Stimulated activated CD8-positive, alpha-beta memory T cell treated with anti-CD3 and anti-CD28 coated beads, Interleukin-15, amount 100 ng/mL, for 48 hours (primary cell): Measurements from ENCODE around the gene TCTN3.
"Not testable (repeated sequence)": the region's sequence is repeated elsewhere in the genome, so short reads cannot be mapped to it uniquely, and the experiment has no call there.

Experiments used
- DNase-seq, 2 donors: peaks; one replicate each; pipeline ENCODE4 v3.0.0-alpha.2; 2020; ENCODE audit warnings: low read depth in 2 of 2

The TCTN3 gene

GRCh38 chr10:95693668-95694534, at the start of gene TCTN3:
Gene TCTN3 (minus strand): TSS chr10:95693927. CDS start chr10:95693899, 28 bp downstream.
- peak; percentile 89 to 92 for DNase-seq

- no peak for DNase-seq
Measured at GRCh38 chr10:95742962-95743535, 49.3 kb upstream of the TCTN3 start.

- no peak for DNase-seq
Measured at GRCh38 chr10:95742485-95742884, 48.8 kb upstream of the TCTN3 start.

- no peak for DNase-seq
Measured at GRCh38 chr10:95741807-95742467, 48.2 kb upstream of the TCTN3 start.

GRCh38 chr10:95739056-95739455, 45.3 kb upstream of the TCTN3 start:
- no peak for DNase-seq

- DNase-seq = not testable (repeated sequence)
Measured at GRCh38 chr10:95732907-95733306, 39.2 kb upstream of the TCTN3 start.

- no peak for DNase-seq
Measured at GRCh38 chr10:95730233-95730632, 36.5 kb upstream of the TCTN3 start.

- no peak for DNase-seq
Measured at GRCh38 chr10:95729323-95730055, 35.8 kb upstream of the TCTN3 start.

- no peak for DNase-seq
Measured at GRCh38 chr10:95728526-95728925, 34.8 kb upstream of the TCTN3 start.

- not testable (repeated sequence) for DNase-seq
Measured at GRCh38 chr10:95722496-95722895, 28.8 kb upstream of the TCTN3 start.

GRCh38 chr10:95720745-95721144, 27.0 kb upstream of the TCTN3 start:
- DNase-seq = not testable (repeated sequence)

GRCh38 chr10:95716866-95717265, 23.1 kb upstream of the TCTN3 start:
- no peak for DNase-seq

GRCh38 chr10:95716466-95716865, 22.7 kb upstream of the TCTN3 start:
- DNase-seq = no peak

- no peak for DNase-seq
Measured at GRCh38 chr10:95711492-95711891, 17.8 kb upstream of the TCTN3 start.

- no peak for DNase-seq
Measured at GRCh38 chr10:95706990-95707389, 13.3 kb upstream of the TCTN3 start.

GRCh38 chr10:95706573-95706972, 12.8 kb upstream of the TCTN3 start:
- no peak for DNase-seq

- DNase-seq = no peak
Measured at GRCh38 chr10:95698415-95698814, 4.7 kb upstream of the TCTN3 start.

GRCh38 chr10:95697429-95697828, 3.7 kb upstream of the TCTN3 start:
- no peak for DNase-seq

GRCh38 chr10:95694665-95695064, 938 bp upstream of the TCTN3 start:
- no peak for DNase-seq

GRCh38 chr10:95693071-95693667, 558 bp downstream of the TCTN3 start:
- no peak for DNase-seq

GRCh38 chr10:95691281-95691680, 2.4 kb downstream of the TCTN3 start:
- no peak for DNase-seq

- no peak for DNase-seq
Measured at GRCh38 chr10:95688648-95689047, 5.1 kb downstream of the TCTN3 start.
